GM19239 (cell line): ENCODE measurements around the gene SLC35E2B.
"Not testable (repeated sequence)": the region's sequence is repeated elsewhere in the genome, so short reads cannot be mapped to it uniquely, and the experiment has no call there.

Experiments
- DNase-seq: peaks from one replicate; pipeline ENCODE4 v3.0.0; 2011; ENCODE audit warnings: low spot score; ENCODE audit not compliant: insufficient read length
- FAIRE-seq: peaks from 2 replicates; lab custom pipeline; 2011; peaks lifted over from hg19 to GRCh38; lab: Jason Lieb, UNC

SLC35E2B gene

DNA sequence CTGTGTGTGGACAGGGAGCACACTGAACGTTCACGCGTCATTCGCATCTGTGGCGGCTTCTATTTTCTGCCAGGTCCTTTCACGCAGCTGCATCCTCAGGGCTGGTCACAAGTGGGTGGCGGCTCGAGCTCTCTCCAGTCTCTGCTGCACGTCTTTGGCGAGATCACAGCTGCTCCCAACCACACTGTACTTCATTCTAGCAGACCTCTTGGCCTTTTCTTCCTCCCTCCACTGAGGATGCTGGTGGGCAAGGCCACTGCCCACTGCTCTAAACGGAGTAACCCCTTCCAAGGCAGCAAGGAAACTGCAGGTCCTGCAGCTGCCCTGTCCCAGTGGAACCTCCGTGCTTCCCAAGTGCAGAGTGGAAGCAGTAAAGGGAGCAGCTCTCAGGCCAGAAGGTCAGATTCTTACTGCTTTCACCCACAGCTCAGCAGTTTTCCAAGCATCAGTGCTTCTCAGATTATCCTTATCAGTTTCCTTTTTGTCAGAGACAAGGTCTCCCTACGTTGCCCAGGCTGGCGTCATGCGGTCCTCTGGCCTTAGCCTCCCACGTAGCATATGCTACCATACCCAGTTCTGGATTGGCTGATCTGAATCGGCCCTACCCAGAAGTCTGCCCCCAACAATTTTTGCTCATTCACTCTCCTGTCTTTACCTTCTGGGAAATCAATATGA, 44.9 kb downstream of the SLC35E2B start:
- FAIRE-seq, DNase-seq: not testable (repeated sequence)

DNA sequence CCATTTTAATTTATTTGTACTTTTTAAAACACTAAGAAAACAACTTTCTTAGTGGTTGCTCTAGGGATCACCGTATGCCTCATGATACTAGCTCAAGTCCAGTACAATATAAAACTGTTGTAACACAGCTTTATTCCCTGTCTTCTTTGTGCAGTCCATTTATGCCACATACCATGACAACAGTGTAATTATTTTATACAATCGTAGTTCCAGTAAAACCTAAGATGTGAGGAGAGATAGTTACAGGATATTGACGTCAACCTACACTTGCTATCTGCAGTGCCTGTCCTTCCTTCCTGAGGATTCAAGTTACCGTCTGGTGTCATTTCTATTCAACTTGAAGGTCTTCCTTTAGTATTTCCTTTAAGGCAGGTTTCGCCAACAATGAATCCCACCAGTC, 46.3 kb downstream of the SLC35E2B start:
- DNase-seq, FAIRE-seq: not testable (repeated sequence)

DNA sequence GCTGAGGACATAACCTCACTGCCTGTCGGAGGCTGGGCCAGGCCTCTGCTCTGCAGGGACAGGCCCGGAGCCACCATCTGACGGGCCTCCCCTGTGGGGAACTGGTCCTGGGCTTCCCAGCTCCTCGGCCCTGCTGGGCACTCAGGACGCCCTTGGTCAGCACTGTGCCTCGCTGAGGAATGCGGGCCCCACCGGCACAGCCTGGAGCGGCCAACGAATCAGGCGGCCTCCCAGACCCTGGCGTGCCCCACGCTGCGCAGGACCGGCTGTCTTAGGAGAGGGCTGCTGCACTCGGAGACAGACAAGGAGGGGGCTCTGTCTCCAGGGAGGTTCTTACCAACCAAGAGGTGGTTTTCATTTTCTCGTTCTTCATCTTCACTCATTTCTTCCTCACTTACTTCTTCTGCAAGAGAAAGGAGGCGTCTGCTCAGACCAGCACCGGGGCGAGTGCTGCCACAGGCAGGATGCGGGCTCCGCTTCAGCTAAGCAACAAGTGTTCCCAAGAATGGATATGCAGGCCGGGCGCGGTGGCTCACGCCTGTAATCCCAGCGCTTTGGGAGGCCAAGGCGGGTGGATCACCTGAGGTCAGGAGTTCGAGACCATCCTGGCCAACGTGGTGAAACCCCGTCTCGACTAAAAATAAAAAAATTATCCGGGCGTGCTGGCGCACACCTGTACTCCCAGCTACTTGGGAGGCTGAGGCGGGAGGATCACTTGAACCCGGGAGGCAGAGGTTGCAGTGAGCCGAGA, 51.7 kb downstream of the SLC35E2B start:
- not testable (repeated sequence) for FAIRE-seq, DNase-seq

DNA sequence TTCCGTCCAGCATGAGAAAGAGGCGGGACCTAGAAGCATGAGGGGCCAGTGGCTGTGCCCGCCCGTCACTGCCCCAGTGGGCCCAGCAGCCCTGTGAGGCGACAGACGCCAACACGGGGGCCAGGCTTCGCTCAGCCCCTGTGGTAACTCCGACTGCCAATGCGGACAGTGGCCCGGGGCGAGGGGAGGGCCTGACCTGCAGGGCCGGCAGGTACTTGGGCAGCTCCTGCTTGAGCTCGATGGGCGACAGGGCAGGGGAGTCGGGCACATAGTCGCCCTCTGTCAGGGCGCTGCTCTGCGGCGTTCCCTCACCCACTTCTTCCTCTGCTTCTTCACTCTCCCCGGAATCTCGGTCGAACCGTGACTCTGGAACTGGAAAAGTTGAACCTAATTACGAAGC, 52.5 kb downstream of the SLC35E2B start:
- not testable (repeated sequence) for FAIRE-seq, DNase-seq

DNA sequence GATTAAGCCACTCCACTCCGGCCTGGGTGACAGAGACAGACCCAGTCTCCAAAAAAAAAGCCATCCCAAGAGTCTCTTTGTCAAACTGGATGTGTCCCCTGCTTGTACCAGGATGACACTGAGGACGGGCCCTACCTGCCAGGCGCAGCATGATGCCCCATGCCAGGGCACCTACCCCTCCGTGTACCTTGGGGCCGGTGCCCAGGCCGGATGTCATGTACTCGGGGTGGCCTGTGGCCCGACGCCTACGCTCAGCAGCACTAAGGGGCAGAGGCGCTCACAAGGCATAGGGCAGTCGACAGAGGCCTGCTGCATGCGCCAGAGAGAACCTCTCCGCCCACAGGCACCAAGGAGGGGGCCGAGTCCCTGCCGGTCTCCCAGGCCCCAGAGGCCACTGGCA, 53.2 kb downstream of the SLC35E2B start:
- DNase-seq, FAIRE-seq: not testable (repeated sequence)

DNA sequence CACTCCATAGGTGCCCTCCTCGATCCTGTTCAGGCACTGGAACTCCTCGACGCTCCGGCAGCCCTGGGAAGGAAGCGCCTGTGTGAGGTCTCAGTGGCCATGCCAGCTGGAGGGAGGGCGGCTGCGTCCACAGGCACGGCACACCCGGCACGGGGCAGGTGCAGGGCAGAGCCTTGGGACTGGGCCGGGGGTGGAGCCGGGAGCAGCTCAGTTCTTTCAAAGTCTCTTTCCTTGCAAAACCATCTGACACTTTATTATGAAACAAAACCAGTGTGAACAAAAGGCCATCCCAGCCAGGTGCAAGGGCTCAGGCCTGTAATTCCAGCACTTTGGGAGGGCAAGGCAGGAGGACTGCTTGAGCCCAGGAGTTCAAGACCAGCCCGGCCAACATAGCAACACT, 54.1 kb downstream of the SLC35E2B start:
- not testable (repeated sequence) for DNase-seq
- peak; percentile 37 for FAIRE-seq

DNA sequence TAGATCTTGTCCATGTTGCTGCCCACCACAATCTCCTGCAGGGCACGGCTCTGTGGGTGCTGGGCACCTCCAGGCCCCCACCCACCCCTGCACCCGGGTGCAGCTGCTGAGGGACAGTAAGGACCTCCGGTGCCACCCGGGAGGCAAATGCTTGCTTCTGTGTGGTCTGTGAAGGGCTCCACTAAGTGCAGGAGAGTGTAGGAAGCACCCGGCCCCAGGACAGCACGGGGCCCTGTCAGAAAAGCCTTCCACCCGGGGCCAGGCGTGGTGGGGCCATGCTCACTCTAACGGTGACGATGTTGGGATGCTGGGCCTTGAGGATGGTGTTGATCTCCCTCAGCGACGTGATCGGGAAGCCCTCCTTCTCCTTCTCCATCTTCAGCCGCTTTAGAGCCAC, 55.1 kb downstream of the SLC35E2B start:
- DNase-seq, FAIRE-seq: not testable (repeated sequence)

DNA sequence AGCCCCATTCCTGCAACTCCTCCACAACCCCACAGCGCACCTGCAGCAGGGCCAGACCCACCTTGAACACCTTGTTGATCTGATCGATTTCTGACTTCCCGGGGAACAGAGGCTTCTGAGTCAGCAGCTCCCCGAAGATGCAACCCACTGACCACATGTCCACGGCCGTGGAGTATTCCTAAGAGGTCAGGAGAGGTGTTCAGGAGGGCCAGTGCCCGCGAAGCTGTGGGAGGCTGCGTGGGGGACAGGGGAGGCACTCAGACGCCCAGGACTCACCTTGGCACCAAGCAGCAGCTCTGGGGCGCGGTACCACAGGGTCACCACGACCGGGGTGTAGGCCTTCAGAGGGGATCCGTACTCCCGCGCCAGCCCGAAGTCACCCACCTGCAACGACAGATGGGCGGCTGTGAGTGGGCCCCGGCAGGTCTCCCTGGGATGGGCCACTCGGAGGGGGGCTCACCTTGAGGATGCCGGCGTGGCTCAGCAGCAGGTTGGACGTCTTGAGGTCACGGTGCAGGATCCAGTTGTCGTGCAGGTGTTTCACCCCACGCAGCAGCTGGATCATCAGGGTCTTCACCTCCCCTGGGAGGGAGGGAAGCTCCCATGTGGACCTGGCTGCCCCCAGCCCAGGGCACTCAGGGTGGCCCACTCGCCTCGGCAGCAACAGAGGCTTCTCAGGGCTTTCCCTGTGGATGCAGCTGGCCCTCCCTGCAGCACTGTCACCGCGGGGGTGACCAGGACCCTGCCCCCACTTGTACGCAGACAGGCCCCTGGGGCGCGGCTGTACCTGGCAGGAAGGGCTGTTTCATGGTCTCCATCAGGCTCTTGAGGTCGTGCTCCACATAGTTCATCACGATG, 55.7 kb downstream of the SLC35E2B start:
- not testable (repeated sequence) for FAIRE-seq, DNase-seq

DNA sequence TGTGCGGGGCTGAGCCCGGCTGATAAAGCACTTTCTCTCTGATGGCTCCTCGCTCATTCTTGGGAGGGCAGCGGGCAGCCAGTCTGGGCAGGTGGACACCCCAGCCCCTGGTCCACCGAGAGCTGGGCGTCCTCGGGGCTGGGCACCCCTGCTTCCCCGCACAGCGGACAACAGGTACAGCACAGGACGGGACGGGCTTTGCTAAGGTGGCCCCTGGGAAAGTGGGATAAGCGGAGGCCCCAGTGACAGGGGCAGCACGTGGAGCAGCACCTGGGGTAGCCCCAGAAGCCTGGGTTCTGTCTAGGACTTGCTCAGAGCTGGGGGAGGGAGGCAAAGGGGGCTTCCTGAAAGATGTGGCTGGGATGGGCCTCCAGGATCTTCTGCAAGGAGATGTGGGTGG, 58.0 kb downstream of the SLC35E2B start:
- not testable (repeated sequence) for FAIRE-seq, DNase-seq

DNA sequence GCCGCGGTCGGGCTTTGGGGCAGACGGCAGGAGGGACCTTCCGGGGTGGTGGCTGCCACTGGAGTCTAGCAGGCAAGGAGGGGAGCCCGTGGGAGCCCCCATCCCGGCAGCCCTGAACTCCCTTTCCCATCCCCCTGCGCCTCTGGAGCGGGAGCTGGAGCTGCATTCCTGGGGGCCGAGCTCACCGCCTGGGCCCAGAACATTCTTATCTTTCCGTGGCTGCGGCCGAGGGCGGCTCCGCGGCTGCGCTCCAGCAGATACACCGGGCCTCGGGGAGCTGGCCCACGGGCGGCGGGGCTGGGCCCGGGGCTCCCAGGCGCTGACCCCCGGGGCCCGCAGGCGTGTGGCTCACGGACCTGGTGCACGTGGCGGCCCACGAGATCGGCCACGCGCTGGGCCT, 59.2 kb downstream of the SLC35E2B start:
- not testable (repeated sequence) for DNase-seq, FAIRE-seq

DNA sequence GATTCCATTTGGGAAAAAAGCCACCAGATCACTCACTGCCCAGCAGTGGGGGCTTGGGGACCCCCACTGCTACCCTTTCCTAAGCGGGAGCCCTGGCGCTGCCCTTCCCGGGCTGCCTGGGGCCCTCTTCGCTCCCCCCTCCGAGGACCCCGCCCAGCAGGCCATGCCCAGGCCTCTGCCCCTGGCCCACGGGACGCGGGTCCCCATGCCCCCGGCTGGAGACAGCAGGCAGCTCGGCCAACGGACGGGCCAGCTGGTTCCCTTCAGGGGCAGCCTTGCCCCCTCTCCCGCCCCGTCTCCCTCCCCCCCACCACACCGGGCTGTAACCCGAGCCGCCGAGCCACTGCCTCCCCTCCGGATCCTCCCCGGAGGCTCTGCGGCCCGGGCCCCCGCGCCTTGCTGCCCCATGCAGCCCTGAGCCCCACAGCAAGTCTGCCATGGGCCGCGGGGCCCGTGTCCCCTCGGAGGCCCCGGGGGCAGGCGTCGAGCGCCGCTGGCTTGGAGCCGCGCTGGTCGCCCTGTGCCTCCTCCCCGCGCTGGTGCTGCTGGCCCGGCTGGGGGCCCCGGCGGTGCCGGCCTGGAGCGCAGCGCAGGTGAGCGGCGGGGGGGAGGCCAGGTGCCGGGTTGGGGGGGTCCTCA, 60.7 kb downstream of the SLC35E2B start, which contains the start of gene MMP23B:
TSS of gene MMP23B (plus strand) at position 392 of the 639 bp plus-strand sequence. CDS start at position 438, 46 bp downstream.
- FAIRE-seq, result no peak

DNA sequence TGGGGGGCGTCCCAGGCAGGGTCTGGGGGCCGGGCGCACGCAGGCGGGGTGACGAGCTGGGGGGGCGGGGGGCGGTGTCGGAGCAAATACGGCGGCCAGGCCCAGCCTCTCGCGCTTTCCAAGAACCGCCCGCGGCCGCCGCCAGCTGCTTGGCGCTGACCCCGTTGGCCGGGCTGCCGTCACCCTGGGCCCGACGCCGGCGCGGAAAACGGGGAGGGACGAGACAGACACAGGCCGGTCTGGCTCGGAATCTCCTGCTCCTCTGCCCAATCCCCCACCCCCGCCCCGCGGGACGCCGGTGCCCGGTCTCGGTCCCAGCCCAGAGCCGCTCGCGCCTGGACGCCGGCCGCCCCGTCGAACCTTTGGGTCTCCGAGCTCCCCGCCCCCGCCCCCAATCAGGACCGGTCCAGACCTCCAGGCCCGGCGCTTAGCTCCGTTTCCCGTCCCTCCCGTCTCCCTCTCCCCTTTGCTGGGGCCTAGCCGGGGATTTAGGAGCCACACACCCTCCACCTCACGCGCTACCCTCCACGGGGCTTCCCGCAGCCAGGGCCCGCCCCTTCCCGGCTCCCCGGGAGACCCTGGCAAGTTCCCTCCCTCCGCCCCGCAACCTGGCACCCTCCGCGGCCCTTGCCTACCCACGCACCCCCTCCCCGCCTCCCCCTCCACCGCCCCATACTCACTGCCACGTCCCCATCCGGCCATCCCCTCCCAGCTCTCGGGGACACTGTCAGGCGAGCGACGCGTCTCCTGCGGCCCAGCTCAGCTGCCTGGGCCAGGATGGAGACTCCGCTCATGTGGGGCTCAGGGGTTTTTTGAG, 61.4 kb downstream of the SLC35E2B start:
- no peak for DNase-seq
- no peak for FAIRE-seq

More for the DNA sequence above, 60.7 kb downstream of the SLC35E2B start, which contains the start of gene MMP23B:
- DNase-seq, result no peak

DNA sequence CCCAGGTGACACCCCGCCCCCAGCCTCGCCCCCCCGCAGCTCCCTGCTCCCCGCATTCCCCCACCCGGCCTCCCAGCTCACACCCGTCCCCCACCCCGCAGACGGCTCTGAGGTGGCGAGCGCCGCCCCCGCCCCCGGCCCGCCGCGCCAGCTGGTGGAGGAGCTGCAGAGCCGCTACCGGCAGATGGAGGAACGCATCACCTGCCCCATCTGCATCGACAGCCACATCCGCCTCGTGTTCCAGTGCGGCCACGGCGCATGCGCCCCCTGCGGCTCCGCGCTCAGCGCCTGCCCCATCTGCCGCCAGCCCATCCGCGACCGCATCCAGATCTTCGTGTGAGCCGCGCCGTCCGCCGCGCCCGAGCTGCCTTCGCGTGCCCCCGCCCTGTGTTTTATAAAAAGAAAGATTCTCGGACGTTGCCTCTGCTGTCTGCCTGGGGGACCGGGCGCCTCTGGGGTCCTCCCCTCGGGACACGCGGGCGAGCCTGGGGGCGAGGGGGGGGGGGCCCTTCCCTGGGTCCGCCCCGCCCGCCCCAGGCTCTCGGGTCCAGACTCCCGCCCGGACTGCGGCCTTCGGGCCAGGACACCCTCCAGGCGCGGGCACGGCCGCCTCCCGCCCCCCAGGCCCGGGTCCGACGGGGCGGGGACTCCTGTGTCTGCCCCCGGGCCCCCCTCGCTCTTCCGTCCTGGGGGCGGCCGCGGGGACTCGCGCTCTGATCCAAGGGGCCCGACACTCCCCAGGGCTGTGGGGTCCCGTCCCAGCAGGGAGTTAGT, 62.2 kb downstream of the SLC35E2B start:
- FAIRE-seq (peak; percentile 86), DNase-seq (peak; percentile 100)

DNA sequence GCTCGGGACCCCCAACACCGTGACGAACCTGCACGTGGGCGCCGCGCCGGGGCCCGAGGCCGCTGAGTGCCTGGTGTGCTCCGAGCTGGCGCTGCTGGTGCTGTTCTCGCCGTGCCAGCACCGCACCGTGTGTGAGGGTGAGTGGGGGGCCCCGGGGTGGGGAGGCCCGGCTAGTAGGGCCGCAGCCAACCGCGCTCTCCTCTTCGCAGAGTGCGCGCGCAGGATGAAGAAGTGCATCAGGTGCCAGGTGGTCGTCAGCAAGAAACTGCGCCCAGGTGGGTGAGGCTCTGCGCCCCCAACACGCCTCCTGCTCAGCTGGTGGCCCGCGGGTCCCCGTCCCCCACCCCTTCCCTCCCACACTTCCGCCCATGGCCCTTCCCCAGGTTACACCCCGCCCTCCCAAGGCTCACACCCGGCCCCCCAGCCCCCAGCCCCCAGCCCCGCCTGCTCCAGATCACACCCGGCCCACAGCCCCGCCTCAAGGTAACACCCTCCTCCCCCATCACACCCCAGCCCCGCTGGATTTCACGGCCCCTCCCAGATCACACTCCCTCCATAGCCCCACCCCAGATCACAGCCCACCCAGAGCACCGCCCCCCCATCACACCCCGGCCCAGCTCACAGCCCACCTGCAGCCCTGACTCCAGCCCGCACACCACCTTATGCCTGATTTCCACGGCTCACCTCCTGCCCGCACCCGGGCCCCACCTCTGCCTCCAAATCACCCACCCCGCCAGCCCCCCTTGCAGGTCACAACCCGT, 63.0 kb downstream of the SLC35E2B start:
- FAIRE-seq (no peak), DNase-seq (no peak)

DNA sequence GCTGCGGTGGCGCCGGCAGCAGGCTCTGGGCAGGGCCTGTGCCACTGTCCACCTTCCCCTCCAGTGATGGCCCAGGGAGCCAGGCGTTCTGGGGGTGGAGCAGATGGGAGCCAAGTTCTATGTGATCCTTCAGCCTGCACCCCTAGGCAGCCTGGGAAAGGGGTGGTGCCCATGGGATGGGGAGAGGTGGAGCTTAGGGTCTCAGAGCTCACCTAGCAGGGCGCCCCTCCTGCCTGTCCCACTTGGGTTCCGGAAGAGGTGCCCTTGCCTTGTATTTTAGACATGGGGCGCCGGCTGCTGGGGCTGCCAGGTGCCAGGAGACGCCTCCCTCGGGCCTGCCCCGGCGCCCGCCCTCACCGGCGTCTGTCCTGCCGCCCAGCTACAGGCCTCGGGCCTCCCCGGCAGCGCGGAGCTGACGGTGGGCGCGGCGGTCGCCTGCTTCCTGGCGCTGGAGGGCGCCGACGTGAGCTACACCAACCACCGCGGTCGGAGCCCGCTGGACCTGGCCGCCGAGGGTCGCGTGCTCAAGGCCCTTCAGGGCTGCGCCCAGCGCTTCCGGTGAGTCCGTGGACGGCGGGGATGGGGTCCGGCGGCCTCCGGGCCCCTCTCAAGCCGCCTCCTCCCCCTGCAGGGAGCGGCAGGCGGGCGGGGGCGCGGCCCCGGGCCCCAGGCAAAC, 63.7 kb downstream of the SLC35E2B start:
- DNase-seq (no peak), FAIRE-seq (peak; percentile 33)

DNA sequence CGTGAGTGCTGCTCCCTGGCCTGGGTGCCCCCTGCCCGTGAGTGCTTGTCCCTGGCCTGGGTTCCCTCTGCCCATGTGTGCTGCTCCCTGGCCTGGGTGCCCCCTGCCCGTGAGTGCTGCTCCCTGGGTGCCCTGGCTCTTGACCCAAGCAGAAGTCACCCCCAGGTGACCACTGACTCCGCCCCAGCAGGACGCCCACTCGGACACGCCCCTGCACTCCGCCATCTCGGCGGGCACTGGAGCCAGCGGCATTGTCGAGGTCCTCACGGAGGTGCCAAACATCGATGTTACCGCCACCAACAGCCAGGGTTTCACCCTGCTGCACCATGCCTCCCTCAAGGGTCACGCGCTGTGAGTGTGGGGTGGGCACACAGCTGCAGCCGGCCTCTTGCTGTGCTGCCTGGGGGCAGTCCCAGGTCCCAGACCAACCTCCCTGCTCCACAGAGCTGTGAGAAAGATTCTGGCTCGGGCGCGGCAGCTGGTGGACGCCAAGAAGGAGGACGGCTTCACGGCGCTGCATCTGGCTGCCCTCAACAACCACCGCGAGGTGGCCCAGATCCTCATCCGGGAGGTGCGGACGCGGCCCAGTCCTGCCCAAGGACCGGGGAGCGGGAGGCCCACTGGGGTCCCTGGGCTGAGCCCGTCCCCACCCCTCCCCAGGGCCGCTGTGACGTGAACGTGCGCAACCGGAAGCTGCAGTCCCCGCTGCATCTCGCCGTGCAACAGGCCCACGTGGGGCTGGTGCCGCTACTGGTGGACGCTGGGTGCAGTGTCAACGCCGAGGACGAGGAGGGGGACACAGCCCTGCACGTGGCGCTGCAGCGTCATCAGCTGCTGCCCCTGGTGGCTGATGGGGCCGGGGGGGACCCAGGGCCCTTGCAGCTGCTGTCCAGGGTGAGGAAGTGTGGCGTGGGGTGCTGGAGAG, 64.5 kb downstream of the SLC35E2B start:
- FAIRE-seq, result no peak
- DNase-seq, result no peak
